Measurements from ENCODE around the gene PPP1R9A. TPM values are rescaled to one million over a fixed set of nuclear protein-coding genes. Genes with fewer than 3 reads are reported as not detected.

PPP1R9A gene
- total RNA-seq, 1 experiment from 2014 or later, result 21.8 TPM

- no peak for DNase-seq
- no peaks in the 10 kb centered on the region for H3K4me1 ChIP-seq
- no peak overlapping the region for H3K27ac ChIP-seq
- H3K4me3 ChIP-seq, result no peak overlapping the region
- peaks cover 7% of the 10 kb centered on the region; the same call in 1 of the 2 replicates for H3K9me3 ChIP-seq (replicated peaks)
- no peaks in the 10 kb centered on the region for H3K27me3 ChIP-seq
- H3K36me3 ChIP-seq, result no peaks in the 10 kb centered on the region
These were observed 312.9 kb downstream of the PPP1R9A start for GRCh38 chr7:95220328-95220727.

- H3K27me3 ChIP-seq, result no peaks in the 10 kb centered on the region
- no peaks in the 10 kb centered on the region for H3K36me3 ChIP-seq
- H3K27ac ChIP-seq, result no peak overlapping the region
- no peak overlapping the region for H3K4me3 ChIP-seq
- H3K4me1 ChIP-seq, result no peaks in the 10 kb centered on the region
- DNase-seq, result no peak
- no peaks in the 10 kb centered on the region for H3K9me3 ChIP-seq (replicated peaks)
These were observed 317.9 kb downstream of the PPP1R9A start for GRCh38 chr7:95225301-95225700.

- Histone ChIP-seq H3K27ac (no peak overlapping the region), H3K36me3 (no peaks in the 10 kb centered on the region), H3K9me3 (replicated peaks) (no peaks in the 10 kb centered on the region), H3K4me1 (no peaks in the 10 kb centered on the region), H3K4me3 (no peak overlapping the region), H3K27me3 (no peaks in the 10 kb centered on the region)
- DNase-seq, result no peak
These were observed 321.9 kb downstream of the PPP1R9A start for GRCh38 chr7:95229301-95229700.

GRCh38 chr7:95238252-95238943 lies 331.0 kb downstream of the PPP1R9A start:
- no peak for DNase-seq
- Histone ChIP-seq H3K27ac (no peak overlapping the region), H3K36me3 (no peaks in the 10 kb centered on the region), H3K9me3 (replicated peaks) (no peaks in the 10 kb centered on the region; the same call in 1 of the 2 replicates), H3K27me3 (no peaks in the 10 kb centered on the region), H3K4me3 (no peak overlapping the region), H3K4me1 (no peaks in the 10 kb centered on the region; the same call in 1 of the 2 replicates)

- Histone ChIP-seq H3K4me3 (no peak overlapping the region), H3K9me3 (replicated peaks) (0 out of 2 replicates have a peak, but pooled peaks cover 3% of the 10 kb centered on the region), H3K4me1 (no peaks in the 10 kb centered on the region; the same call in 1 of the 2 replicates), H3K27me3 (no peaks in the 10 kb centered on the region), H3K36me3 (no peaks in the 10 kb centered on the region), H3K27ac (no peak overlapping the region)
- no peak for DNase-seq
These were observed 333.5 kb downstream of the PPP1R9A start for GRCh38 chr7:95240921-95241320.

- H3K4me1 ChIP-seq, result peaks cover 8% of the 10 kb centered on the region
- no peak for DNase-seq
- H3K27me3 ChIP-seq, result no peaks in the 10 kb centered on the region
- no peak overlapping the region for H3K27ac ChIP-seq
- no peaks in the 10 kb centered on the region for H3K36me3 ChIP-seq
- H3K9me3 ChIP-seq (replicated peaks), result 0 out of 2 replicates have a peak, but pooled peaks cover 3% of the 10 kb centered on the region
- H3K4me3 ChIP-seq, result no peak overlapping the region
These were observed 334.9 kb downstream of the PPP1R9A start for GRCh38 chr7:95242266-95242665.

GRCh38 chr7:95244616-95245015 lies 337.2 kb downstream of the PPP1R9A start:
- Histone ChIP-seq H3K27ac (no peak overlapping the region), H3K4me3 (no peak overlapping the region), H3K27me3 (no peaks in the 10 kb centered on the region), H3K36me3 (no peaks in the 10 kb centered on the region; the same call in 1 of the 2 replicates), H3K9me3 (replicated peaks) (0 out of 2 replicates have a peak, but pooled peaks cover 3% of the 10 kb centered on the region), H3K4me1 (peaks cover 12% of the 10 kb centered on the region)
- no peak for DNase-seq

GRCh38 chr7:95245828-95246500 lies 338.6 kb downstream of the PPP1R9A start:
- peaks cover 20% of the 10 kb centered on the region for H3K4me1 ChIP-seq
- DNase-seq, result no peak
- no peaks in the 10 kb centered on the region; the same call in 1 of the 2 replicates for H3K36me3 ChIP-seq
- no peaks in the 10 kb centered on the region for H3K27me3 ChIP-seq
- H3K4me3 ChIP-seq, result no peak overlapping the region
- no peak overlapping the region for H3K27ac ChIP-seq
- H3K9me3 ChIP-seq (replicated peaks), result 0 out of 2 replicates have a peak, but pooled peaks cover 3% of the 10 kb centered on the region

- DNase-seq, result peak; percentile 81 to 93
- peaks cover 20% of the 10 kb centered on the region for H3K4me1 ChIP-seq
- 0 out of 2 replicates have a peak, but pooled peaks cover 3% of the 10 kb centered on the region for H3K9me3 ChIP-seq (replicated peaks)
- H3K27ac ChIP-seq, result peak overlapping the region; percentile 26; the same call in 1 of the 2 replicates
- no peaks in the 10 kb centered on the region for H3K27me3 ChIP-seq
- H3K36me3 ChIP-seq, result no peaks in the 10 kb centered on the region; the same call in 1 of the 2 replicates
- H3K4me3 ChIP-seq, result peak overlapping the region; percentile 7; the same call in 1 of the 2 replicates
These were observed 339.5 kb downstream of the PPP1R9A start for GRCh38 chr7:95246831-95247370.

GRCh38 chr7:95250571-95250970 lies 343.2 kb downstream of the PPP1R9A start:
- peak; percentile 81 to 92 for DNase-seq
- peak overlapping the region; percentile 44 for H3K27ac ChIP-seq
- no peak overlapping the region for H3K4me3 ChIP-seq
- peaks cover 2% of the 10 kb centered on the region; the same call in 1 of the 2 replicates for H3K36me3 ChIP-seq
- H3K4me1 ChIP-seq, result peaks cover 20% of the 10 kb centered on the region
- H3K27me3 ChIP-seq, result no peaks in the 10 kb centered on the region
- no peaks in the 10 kb centered on the region for H3K9me3 ChIP-seq (replicated peaks)

GRCh38 chr7:95251966-95252365 lies 344.6 kb downstream of the PPP1R9A start:
- Histone ChIP-seq H3K9me3 (replicated peaks) (no peaks in the 10 kb centered on the region), H3K4me3 (no peak overlapping the region), H3K4me1 (peaks cover 15% of the 10 kb centered on the region), H3K36me3 (peaks cover 5% of the 10 kb centered on the region; the same call in 1 of the 2 replicates), H3K27me3 (no peaks in the 10 kb centered on the region), H3K27ac (no peak overlapping the region)
- DNase-seq, result no peak

- no peak overlapping the region for H3K27ac ChIP-seq
- H3K4me1 ChIP-seq, result peaks cover 8% of the 10 kb centered on the region
- no peaks in the 10 kb centered on the region for H3K27me3 ChIP-seq
- DNase-seq, result no peak
- H3K9me3 ChIP-seq (replicated peaks), result no peaks in the 10 kb centered on the region
- H3K4me3 ChIP-seq, result no peak overlapping the region
- H3K36me3 ChIP-seq, result 0 out of 2 replicates have a peak, but pooled peaks cover 5% of the 10 kb centered on the region
These were observed 346.6 kb downstream of the PPP1R9A start for GRCh38 chr7:95253986-95254385.

- Histone ChIP-seq H3K36me3 (0 out of 2 replicates have a peak, but pooled peaks cover 5% of the 10 kb centered on the region), H3K4me3 (no peak overlapping the region), H3K27ac (no peak overlapping the region), H3K4me1 (no peaks in the 10 kb centered on the region; the same call in none of the 2 replicates), H3K27me3 (no peaks in the 10 kb centered on the region), H3K9me3 (replicated peaks) (no peaks in the 10 kb centered on the region)
- no peak for DNase-seq
These were observed 348.3 kb downstream of the PPP1R9A start for GRCh38 chr7:95255691-95256090.

- H3K27ac ChIP-seq, result peak overlapping the region; percentile 32
- no peak overlapping the region for H3K4me3 ChIP-seq
These were observed 354.6 kb downstream of the PPP1R9A start for GRCh38 chr7:95261895-95262415.

More at GRCh38 chr7:95261895-95262415, 354.6 kb downstream of the PPP1R9A start:
- Histone ChIP-seq H3K9me3 (replicated peaks) (no peaks in the 10 kb centered on the region), H3K4me1 (peaks cover 37% of the 10 kb centered on the region), H3K36me3 (no peaks in the 10 kb centered on the region), H3K27me3 (no peaks in the 10 kb centered on the region)
- peak in 1 of 2 experiments; percentile 32 for DNase-seq

Data from SJCRH30 (cell line).